ENCODE results near the gene TMTC4.
"Not testable (repeated sequence)": the region's sequence is repeated elsewhere in the genome, so short reads cannot be mapped to it uniquely, and the experiment has no call there.

The TMTC4 gene, protein sequence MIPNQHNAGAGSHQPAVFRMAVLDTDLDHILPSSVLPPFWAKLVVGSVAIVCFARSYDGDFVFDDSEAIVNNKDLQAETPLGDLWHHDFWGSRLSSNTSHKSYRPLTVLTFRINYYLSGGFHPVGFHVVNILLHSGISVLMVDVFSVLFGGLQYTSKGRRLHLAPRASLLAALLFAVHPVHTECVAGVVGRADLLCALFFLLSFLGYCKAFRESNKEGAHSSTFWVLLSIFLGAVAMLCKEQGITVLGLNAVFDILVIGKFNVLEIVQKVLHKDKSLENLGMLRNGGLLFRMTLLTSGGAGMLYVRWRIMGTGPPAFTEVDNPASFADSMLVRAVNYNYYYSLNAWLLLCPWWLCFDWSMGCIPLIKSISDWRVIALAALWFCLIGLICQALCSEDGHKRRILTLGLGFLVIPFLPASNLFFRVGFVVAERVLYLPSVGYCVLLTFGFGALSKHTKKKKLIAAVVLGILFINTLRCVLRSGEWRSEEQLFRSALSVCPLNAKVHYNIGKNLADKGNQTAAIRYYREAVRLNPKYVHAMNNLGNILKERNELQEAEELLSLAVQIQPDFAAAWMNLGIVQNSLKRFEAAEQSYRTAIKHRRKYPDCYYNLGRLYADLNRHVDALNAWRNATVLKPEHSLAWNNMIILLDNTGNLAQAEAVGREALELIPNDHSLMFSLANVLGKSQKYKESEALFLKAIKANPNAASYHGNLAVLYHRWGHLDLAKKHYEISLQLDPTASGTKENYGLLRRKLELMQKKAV

DNA sequence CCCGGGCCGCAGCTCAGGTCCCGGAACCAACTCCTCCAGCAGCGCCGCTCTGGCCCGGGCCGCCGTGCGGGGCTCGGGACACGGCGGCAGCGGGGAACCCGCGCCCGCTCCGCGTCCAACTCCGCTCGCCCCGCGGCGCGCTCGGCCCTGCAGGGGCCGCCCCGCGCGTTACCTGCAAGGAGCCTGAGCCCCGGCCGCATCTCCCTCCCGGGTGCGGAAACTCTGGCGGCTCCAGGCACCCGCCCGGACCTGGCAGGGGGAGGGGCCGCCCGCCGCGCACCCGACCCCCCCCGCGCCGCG, at the start of gene TMTC4:
Gene TMTC4, minus strand, starts transcription at position 224 of the 300 bp plus-strand sequence. CDS start 4,433 bp downstream, outside the sequence.
- no peak for DNase-seq

DNA sequence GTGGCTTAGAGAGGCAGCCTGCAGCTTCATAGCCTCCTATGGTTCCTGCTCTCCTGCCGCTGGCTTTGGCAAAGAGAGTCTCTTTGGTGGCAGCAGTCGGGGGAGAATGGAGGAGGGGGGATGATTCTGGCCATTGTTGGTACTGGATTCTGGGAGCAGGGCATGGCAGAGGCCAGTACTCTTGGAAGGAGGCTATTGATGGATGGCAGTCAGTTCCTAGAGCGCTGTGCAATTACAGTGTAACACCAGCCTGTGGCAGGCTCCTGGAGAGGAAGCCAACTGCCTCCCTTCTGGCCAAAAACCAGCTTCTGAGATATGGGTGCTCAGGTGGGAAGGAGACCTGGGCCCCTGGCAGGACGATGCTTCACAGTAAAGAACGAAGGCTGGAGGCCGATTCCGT, 47.9 kb upstream of the TMTC4 start:
- no peak for DNase-seq

DNA sequence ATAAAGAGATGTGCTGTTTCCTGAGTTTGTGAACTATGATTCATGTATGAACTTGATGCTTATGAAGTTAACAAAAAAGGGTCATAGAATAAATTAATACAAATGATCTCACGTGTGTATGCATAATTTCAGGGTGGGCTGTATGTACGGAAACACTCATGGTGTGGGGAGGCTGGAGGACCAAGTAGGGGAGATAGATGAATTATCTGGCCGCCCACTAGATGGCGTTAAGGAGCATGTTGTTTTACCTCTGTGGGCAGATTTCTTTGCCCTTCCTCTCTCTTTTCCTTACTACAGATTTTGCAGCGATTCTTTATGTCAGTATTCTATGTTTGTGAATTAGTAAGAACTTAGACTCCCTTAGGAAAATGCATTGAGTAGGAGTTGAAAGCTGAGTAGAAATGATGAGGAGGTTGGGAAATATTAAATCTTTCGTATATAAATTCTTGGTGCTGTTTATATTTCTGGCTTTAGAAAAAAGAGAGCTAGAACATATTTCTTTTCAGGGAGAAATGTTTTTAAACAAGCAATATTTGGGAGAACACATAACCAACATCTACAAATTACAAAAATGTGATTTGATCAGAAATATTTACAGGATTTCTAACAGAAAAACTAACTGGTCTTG, 47.4 kb upstream of the TMTC4 start:
- peak; percentile 34 for DNase-seq

DNA sequence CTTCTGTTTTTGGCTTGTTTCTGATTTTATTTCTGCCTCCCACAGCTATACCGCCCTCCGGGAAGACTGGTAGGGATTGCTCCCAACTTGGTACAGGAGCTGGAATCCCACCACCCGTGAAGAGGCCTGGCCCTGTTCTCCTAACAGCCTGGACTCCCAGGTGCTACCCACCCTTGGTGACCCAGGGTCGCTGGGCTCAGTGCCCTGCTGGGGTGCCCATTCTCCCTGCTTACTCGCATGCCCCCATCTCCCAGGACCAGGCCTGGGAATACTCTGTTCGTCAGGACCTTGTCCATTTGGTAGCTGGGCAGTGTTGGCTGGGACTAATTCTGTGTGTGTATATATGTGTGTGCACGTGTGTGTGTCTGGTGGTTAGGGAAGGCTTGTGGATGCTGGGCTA, 41.0 kb upstream of the TMTC4 start:
- no peak for DNase-seq

DNA sequence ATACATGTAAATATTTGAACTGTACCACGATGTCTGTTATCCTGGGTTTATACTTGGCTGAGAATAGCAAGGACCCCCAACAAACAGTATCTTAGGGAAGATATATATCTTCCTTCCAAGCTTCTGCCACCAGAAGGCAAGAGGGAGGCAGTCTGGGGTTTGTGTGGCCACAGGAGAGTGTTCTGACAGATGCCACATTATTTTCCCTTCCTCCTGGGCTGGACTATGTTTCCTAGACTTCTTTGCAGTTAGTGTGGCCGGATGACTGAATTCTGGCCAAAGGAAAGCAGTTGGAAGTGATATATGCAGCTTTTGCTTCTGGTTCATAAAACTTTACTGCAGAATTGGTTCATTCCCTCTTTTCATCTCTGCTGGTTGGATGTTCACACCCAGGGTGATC, 39.9 kb upstream of the TMTC4 start:
- DNase-seq, result no peak

DNA sequence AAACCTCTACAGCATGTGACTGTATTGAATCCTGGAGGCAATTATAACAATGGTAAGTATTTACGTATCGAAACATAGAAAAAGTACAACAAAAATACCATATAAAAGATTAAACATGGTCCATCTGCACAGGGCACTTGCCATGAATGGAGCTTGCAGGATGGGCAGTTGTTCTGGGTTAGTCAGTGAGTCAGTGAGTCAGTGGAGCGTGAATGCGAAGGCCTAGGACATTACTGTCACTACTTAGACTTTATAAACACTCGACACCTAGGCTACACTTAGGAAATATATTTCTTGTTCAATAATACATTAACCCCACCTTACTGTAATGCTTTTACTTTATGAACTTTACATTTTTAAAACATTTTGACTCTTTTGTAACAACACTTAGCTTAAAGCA, 35.6 kb upstream of the TMTC4 start:
- no peak for DNase-seq

DNA sequence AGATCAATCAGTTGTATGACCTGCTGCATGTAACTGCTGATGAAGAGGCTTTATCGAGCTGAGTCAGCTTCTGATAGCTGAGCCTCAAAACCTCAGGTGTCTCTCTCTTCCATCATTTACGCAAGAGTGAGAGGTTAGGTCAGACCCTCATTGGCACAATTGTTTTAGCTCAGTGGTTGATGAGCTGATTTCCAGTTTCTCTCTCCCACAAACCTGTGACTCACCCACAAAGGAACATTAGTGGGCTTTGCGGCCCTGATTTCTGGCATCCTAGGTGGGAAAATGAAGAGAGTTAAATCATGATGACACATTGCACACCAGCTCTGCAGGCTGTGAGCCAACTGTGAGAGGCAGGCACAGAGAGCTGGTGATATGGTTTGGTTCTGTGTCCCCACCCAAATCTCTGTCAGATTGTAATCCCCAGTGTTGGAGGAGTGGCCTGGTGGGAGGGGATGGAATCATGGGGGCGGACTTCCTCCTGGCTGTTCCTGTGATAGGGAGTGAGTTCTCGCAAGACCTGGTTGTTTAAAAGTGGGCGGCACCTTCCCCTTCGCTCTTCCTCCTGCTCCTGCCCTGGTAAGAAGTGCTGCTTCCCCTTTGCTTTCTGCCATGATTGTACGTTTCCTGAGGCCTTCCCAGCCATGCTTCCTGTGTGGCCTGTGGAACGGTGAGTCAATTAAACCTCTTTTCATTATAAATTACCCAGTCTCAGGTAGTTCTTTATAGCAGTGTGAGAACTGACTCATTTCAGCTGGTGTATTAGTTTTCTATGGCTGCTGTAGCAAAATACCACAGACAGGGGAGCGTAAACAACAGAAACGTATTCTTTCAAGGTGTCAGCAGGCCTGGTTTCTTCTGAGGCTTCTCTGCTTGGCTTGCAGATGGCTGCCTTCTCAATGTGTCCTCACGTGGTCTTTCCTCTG, 33.5 kb upstream of the TMTC4 start:
- DNase-seq, result no peak

DNA sequence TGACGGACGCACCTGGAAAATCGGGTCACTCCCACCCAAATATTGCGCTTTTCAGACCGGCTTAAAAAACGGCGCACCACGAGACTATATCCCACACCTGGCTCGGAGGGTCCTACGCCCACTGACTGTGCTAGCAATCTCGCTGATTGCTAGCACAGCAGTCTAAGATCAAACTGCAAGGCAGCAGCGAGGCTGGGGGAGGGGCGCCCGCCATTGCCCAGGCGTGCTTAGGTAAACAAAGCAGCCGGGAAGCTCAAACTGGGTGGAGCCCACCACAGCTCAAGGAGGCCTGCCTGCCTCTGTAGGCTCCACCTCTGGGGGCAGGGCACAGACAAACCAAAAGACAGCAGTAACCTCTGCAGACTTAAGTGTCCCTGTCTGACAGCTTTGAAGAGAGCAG, 23.7 kb upstream of the TMTC4 start:
- not testable (repeated sequence) for DNase-seq

DNA sequence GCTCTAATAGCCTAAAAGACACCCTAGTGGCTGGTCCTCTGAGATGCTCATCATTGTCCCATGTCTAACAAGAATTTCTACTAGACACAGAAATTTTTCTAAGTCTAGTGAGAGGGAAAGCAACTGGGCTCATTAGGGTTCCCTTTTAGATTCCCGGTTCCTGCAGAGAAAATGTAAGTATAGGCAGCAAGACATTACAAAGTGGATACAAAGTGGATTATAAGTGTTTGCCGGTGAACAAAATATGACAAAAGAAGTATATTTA, 20.8 kb upstream of the TMTC4 start:
- DNase-seq, result no peak

DNA sequence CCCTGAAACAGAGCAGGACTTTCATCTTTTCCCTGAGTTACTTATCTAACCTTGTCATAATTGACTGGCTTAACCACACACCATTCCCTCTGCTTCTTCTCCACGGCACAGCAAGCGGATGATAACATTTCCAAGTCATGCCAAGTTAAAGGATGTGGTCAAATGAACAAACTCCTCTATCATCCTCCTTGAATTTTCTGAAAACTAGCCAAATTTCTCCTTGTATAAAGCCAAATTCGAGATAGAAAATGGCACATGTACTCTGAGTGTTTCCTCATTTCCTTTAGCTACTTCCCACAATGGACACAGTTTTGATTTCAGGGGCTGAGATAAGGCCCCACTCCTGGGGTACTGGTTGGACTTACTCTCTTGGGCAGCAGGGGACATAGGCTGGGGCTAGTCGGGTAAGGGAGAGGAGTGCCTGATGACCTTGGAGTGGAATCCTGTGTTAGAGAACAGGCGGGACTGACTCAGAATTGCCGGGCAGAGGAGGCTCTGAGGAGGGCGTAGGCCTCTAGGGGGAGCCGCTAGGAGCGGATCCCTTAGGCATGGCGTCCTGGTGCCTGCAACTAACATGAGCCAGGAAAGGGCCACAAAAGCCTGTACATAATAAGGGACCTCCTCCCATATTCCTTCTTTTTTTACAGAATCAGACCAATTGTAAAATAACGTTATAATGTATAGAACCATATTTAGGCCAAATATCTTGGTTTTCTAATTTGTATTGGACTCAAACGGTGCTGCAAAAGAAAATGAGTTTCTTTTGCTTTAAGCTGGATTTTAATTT, 20.3 kb upstream of the TMTC4 start:
- no peak for DNase-seq

DNA sequence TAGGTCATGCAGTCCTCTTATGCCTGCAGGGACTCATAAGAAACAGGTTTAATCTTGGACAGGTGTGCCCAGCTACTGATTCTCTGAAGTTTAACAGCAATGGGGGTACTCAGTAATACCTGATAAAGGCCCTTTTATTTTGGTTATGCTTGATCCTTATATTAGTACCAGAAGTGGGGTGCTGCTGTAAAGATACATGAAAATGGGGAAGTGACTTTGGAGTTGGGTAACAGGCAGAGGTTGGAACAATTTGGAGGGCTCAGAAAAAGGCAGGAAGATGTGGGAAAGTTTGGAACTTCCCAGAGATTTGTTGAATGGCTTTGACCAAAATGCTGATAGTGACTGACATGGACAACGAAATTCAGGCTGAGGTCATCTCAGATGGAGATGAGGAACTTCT, 14.6 kb upstream of the TMTC4 start:
- DNase-seq, result no peak

DNA sequence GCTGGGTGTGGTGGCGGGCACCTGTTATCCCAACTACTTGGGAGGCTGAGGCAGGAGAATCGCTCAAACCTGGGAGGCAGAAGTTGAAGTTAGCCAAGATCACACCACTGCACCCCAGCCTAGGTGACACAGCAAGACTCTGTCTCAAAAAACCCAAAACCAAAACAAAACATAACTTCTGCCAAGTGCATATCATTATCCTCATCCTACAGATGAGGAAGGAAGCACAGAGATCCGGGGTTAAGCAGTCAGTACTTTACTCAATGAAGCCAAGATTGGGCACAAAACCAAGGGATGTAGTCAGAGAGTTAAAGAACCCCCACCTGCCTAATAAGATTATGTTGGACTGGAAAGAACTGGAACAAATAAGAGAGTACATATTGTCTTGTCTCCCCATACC, 5.5 kb upstream of the TMTC4 start:
- no peak for DNase-seq

DNA sequence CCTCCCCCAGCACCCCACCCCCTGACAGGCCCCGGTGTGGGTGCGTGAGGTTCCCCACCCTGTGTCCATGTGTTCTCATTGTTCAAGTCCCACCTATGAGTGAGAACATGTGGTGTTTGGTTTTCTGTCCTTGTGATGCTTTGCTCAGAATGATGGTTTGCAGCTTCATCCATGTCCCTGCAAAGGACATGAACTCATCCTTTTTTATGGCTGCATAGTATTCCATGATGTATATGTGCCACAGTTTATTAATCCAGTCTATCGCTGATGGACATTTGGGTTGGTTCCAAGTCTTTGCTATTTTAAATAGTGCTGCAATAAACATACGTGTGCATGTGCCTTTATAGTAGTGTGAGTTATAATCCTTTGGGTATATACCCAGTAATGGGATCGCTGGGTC, 2.5 kb upstream of the TMTC4 start:
- not testable (repeated sequence) for DNase-seq

DNA sequence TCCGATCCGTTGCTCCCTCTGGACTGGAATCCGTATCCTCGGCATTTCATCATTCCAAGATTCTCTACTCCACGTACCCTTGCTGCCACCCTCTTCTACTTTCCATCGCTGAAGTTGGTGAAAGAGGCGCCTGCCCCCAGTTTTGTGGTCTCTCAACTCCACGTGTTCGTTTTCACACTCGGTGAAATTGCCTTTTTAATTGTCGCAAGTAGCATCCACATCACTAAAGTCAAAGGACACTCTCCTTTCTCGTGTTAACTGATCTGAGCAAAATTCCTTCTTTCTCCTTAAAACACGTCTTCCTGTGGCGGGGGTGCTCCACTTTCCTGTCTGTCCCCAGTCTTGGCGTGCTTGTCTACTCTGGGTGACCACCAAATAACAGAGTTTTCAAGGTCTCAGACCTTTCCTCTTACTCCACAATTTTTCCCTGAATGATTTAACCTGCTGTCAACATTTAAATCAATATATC, 1.1 kb upstream of the TMTC4 start:
- DNase-seq, result peak; percentile 17

DNA sequence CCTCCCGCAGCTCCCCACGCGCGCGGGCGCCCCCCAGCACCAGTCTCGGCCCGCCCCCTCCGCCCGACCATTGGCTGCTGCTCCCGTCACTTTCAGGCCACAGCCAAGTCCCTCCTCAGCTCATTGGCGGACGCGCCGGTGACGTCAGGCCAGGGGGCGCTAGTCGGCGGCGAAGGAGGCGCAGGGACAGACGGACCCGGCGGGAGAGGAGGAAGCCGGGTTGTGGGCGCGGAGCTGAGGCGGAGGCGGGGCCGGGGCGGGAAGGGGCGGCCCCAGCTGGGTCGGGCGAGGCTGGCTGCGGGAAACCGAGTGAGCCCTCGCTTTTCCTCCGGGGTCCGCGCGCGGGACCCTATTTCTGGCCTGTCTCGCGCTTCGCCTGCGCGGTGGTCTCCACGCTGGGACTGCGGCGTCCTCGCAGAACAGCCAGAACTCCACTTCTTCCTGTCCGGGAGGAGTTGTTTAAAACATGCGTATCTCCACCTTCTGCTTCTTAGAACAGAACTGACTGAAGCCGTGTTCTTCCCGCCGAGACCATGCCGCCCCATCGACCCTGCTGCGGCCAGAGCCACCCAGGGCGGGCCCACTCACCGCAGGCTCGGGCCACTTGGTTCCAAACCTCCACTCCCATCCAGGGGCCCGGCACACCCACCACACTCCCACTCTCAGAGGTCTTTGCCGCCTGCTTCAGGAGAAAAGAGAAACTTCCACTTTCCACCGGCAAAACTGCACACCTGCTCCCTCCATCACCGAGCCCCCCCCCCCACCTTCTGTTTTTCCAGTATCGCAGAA, 471 bp upstream of the TMTC4 start:
- DNase-seq, result peak; percentile 100

DNA sequence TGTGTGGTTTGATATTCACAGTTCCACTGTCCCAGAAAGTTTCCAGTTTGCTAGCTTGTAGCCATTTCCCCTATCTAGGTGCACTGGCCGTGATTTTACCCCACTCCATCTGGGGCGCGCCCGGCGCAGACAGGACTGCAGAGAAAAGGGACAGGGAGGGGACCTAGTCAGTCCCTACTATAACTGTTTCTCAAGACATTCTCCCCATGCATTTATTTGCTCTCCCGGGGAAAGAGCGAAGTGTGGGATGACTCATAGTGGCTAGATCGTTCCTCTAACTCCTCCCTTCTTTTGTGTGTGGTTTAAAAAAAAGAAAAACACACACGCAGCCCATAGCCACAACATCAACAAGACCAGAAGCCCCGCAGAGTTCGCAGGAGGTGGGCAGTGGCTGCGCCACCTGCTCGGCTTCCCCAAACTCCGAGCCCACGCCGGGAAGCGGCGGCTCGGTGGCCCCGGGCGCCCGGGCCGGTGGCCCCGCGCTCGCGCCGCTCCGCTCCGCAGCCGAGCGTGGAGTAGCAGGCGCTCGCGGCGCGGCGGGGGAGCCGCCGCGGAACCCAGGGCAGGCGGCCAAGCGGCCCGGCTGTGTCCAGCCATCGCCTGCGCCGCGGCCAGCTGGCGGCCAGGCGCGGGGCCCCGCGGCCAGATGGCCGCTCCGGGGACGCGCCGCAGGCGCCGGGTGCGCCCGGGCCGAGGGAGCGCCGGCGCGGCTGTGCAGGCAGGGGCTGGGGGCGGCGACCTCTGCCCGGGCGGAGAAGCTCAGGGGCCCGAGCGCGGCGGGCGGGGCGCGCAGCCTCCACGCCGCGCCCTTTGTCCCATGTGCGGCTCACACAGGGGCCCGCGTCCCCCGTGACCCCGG, 653 bp downstream of the TMTC4 start:
- peak; percentile 32 for DNase-seq

DNA sequence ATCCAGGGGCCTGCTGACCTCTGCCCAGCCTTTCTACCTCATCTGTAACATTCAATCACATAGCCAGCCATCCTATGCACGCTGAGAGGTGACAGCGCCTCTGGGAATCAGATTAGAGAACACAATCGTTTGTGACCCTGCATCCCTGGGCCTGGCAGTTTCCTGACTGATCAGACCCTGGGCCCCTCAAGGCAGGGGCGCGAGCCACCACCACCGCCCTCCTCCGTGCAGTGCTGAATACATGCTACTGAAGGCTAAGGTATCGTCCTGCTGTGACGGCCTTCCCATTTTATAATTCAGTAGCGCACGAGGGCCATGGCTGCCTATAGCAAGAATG, 1.3 kb downstream of the TMTC4 start:
- DNase-seq, result no peak

DNA sequence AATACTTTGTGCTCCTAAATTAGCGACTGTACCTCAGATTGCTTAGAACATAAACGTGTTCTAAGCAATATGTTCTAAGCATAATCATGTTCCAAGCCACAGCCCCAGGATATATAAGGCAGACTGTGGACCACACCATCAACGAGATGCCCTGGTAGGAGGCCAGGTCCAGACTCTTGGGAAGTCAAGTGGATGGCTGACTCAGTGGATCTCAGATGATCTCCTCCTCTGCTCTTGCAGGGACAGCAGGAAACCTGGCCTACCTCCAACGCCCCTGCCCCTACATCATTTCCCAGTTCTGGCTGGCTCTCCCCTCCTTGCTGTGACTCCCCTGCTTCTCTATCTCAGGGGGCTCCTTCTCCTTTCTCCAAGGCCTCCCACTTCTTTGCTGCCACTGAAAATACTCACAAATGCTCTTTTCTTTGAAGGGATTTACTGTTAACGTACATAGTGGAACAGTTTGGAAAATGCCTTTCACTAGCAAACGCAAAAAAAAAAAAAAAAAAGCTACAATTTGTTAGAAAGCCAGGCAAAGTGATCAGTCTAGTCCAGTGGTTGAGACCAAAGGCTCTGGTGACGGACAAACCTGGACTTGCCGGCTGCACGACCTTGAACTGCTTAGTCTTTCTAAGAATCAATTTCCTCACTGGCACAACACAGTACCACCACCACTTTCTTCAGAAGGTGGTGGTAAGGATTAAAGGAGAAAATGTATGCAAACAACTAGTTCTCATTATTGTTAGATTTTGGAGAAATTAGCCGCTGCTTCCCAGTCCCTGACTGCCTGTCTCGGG, 3.0 kb downstream of the TMTC4 start:
- DNase-seq, result no peak

DNA sequence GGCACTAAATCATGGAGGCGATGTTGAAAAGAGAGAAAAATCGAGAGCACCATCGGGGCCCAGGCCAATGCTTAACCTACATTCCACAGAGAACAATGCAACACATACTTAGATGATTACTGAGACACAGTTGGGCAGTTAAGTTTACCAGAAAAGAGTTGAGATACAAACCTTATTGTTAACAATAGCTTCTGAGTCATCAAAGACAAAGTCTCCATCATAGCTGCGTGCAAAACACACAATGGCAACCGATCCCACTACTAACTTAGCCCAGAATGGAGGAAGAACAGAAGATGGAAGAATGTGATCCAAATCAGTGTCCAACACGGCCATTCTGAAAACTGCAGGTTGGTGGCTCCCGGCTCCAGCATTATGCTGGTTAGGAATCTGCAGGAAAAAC, 6.2 kb downstream of the TMTC4 start:
- no peak for DNase-seq

DNA sequence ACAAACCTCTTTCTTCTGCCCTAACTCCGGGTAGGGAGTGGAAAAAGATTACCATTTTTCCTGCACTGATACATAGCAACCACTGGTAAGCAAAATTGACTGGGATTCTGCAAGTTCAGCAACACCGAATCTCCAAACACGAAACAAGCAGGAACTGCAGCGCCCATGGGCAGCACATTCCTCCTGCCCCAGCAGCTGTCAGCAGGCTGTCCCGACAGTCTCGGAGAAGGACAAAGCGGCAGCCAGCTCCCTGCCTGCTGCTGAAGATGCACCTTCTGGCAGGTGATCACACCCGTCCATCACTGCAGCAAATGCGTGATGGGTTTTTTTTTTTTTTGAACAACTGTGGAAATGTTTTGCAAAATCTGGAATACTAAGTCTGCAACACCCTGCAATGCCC, 6.7 kb downstream of the TMTC4 start:
- no peak for DNase-seq

Data from activated T-cell treated with anti-CD3 and anti-CD28 coated beads for 4 hours (primary cell).